ENCODE results near the gene PLAA.
"Not testable (repeated sequence)": the region's sequence is repeated elsewhere in the genome, so short reads cannot be mapped to it uniquely, and the experiment has no call there.

Gene PLAA

GRCh38 chr9:26935847-26936246 lies 11.2 kb downstream of the PLAA start:
- no peak for DNase-seq (ENCODE audit: low read depth in 1 of 2, low spot score in 1 of 2)

GRCh38 chr9:26928902-26929495 lies 18.0 kb downstream of the PLAA start:
- no peak for DNase-seq (ENCODE audit: low read depth in 1 of 2, low spot score in 1 of 2)

GRCh38 chr9:26925609-26926008 lies 21.4 kb downstream of the PLAA start:
- no peak for DNase-seq (ENCODE audit: low read depth in 1 of 2, low spot score in 1 of 2)

- DNase-seq (ENCODE audit: low read depth in 1 of 2, low spot score in 1 of 2) = no peak
Measured at GRCh38 chr9:26919698-26920097, 27.3 kb downstream of the PLAA start.

- no peak for DNase-seq (ENCODE audit: low read depth in 1 of 2, low spot score in 1 of 2)
Measured at GRCh38 chr9:26913138-26913668, 33.8 kb downstream of the PLAA start.

- DNase-seq (ENCODE audit: low read depth in 1 of 2, low spot score in 1 of 2) = no peak
Measured at GRCh38 chr9:26904671-26905070, 42.4 kb downstream of the PLAA start.

GRCh38 chr9:26904070-26904469 lies 43.0 kb downstream of the PLAA start:
- DNase-seq (ENCODE audit: low read depth in 1 of 2, low spot score in 1 of 2) = no peak

GRCh38 chr9:26893030-26893676 lies 53.9 kb downstream of the PLAA start:
- DNase-seq (ENCODE audit: low read depth in 1 of 2, low spot score in 1 of 2) = no peak

- DNase-seq (ENCODE audit: low read depth in 1 of 2, low spot score in 1 of 2) = peak; percentile 87 to 91
Measured at GRCh38 chr9:26892251-26893029, 54.6 kb downstream of the PLAA start, which contains the start of gene CAAP1. Gene CAAP1 (minus strand): TSS chr9:26892802. CDS start chr9:26892715, 87 bp downstream.

- no peak for DNase-seq (ENCODE audit: low read depth in 1 of 2, low spot score in 1 of 2)
Measured at GRCh38 chr9:26891726-26892125, 55.3 kb downstream of the PLAA start.

- no peak for DNase-seq (ENCODE audit: low read depth in 1 of 2, low spot score in 1 of 2)
Measured at GRCh38 chr9:26888271-26888670, 58.8 kb downstream of the PLAA start.

GRCh38 chr9:26882154-26882553 lies 64.9 kb downstream of the PLAA start:
- no peak for DNase-seq (ENCODE audit: low read depth in 1 of 2, low spot score in 1 of 2)

GRCh38 chr9:26880262-26880661 lies 66.8 kb downstream of the PLAA start:
- no peak for DNase-seq (ENCODE audit: low read depth in 1 of 2, low spot score in 1 of 2)

GRCh38 chr9:26875155-26875554 lies 71.9 kb downstream of the PLAA start:
- not testable (repeated sequence) for DNase-seq (ENCODE audit: low read depth in 1 of 2, low spot score in 1 of 2)

- DNase-seq (ENCODE audit: low read depth in 1 of 2, low spot score in 1 of 2) = no peak
Measured at GRCh38 chr9:26870292-26870691, 76.8 kb downstream of the PLAA start.

GRCh38 chr9:26863074-26863473 lies 84.0 kb downstream of the PLAA start:
- DNase-seq (ENCODE audit: low read depth in 1 of 2, low spot score in 1 of 2) = no peak

GRCh38 chr9:26856413-26857032 lies 90.5 kb downstream of the PLAA start:
- DNase-seq (ENCODE audit: low read depth in 1 of 2, low spot score in 1 of 2) = no peak
